PC-3 (cell line): ENCODE data around the gene ME1.

Source experiments
- CTCF ChIP-seq: fragments of 300-600 bp; sonication (generic); conservative IDR thresholded peaks from 2 replicates; pipeline ENCODE4 v1.5.1; 2017; ENCODE audit warnings: antibody characterized with exemption, low read depth, mild to moderate bottlenecking, low read length
- EZH2 ChIP-seq: fragments of 300-600 bp; sonication (generic); IDR thresholded peaks from one replicate; pipeline ENCODE4 v1.6.1; 2017; ENCODE audit warnings: antibody characterized with exemption, mild to moderate bottlenecking, low read length; ENCODE audit not compliant: unreplicated experiment
- EZH2phosphoT487 ChIP-seq: fragments of 300-600 bp; sonication (generic); IDR thresholded peaks from 2 replicates; pipeline ENCODE4 v1.6.1; 2018; ENCODE audit warnings: mild to moderate bottlenecking, antibody characterized with exemption, low read length, borderline replicate concordance

- no peak for TF ChIP-seq CTCF
- TF ChIP-seq EZH2phosphoT487, result no peak
- TF ChIP-seq EZH2, result no peak
These were observed 127.4 kb downstream of the ME1 start for GRCh38 chr6:83303426-83303825.
